ENCODE data around the gene C20orf202.
"Not testable (repeated sequence)": the region's sequence is repeated elsewhere in the genome, so short reads cannot be mapped to it uniquely, and the experiment has no call there.

Gene C20orf202

DNA sequence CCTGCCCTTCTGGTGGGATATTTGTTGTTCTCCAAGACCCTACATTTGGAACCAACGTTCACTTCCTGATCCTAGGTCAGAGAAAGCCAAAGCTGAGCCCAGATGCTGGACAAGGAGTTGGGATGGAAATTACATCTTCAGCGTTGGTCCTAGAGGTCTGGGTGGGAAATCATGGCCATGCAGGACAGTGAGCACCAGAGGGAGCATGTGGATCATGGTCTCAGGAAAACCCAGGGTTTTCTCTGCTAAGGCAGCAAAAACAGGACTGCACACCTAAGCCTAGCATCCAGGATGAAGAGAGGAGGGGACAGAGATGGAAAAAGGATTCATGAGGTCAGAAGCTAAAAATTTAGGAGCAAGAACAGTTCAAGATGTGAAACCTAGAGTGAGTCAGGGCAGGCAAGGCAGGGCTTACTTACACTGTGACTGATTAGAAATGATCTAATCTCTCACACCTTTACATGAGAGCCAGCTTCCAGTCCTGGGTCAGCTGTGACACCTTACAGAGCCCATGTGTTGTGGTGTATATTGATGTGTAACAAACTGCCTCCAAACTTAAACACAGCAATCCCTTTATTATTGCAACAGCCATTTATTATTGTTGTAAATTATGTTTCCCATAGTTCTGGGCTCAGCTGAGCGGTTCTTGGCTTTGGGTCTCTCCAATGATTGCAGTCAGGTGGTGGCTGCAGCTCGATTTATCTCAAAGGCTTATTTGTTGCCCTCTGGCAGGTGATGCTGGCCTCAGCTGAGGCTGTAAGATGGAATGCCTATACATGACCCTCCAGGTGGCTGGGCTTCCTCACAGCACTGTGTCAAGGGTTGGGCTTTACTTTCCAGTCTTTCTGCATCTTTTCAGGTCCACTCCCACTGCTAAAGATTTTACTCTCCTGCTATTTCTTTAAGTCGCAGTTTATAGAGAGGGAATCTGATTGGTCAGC is 6.5 kb downstream of the C20orf202 start:
- DNase-seq (ENCODE audit: low spot score), result no peak

DNA sequence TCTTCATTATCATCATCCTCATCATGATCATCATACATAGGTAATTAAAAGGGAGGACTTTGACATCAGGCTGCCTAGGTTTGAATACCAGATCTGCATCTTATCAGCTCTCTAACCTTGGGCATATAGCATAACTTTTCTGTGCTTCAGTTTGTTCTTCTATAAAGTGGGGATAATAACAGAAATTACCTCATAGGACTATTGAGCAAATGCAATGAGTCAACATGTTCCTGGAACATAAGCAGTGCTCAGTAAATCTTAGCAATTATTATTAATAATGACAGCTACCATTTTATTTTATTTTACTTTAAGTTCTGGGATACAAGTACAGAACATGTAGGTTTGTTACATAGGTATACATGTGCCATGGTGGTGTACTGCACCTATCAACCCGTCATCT is 7.2 kb downstream of the C20orf202 start:
- DNase-seq (ENCODE audit: low spot score), result no peak

DNA sequence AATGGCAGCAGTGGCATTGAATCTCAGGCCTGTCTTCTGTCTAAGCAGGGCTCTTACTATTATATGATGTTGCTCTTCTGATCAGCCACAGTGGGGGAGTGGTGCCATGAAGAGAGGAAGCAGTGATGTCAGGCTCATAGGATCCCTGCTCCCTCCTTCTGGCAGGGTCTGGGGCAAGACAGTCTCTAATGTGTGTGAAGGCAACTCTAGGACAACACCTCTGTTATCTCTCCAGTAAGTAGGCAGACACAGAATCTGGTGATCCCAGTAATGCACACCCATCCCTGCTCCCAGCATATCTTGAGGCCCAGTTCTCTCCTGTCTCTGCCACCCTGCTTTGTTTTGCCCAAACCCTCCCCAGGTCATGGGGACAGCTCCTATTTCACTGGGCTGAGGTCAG is 8.8 kb downstream of the C20orf202 start:
- no peak for DNase-seq (ENCODE audit: low spot score)

DNA sequence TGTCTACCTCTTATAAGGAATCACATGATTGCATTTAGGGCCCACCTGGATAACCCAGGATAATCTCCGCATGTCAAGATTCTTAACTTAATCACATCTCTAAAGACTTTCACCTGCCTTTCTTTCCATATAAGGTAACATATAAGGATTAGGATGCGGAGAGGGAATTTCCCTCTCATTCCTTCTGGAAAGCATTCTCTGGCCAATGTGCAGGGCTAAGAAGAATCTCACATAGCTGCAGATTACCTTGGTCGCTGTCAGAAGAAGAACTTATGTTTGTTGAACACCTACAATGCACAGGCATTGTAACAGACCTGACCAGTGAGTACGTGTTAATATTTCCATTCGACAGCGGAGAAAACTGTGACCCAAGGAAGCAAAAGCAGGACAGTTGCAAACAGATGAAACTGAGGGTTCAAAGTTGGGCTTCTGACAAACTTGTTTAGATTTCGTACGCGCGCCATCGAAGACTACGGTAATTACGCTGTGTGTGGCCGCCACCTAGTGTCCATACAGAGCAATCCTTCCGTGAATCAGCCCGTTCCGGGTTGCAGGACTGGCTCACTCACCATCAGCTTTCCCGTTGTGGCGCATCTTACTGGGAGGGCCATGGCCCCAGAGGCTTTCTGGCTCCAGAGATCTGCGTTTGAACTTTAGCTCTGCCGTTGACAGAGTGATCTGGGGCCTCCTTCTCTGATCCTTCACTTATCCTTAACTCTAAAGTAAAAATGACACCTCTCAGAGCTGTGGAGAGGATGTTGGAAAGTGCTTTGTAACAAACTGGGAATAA is 9.5 kb downstream of the C20orf202 start:
- DNase-seq (ENCODE audit: low spot score), result peak; percentile 79

DNA sequence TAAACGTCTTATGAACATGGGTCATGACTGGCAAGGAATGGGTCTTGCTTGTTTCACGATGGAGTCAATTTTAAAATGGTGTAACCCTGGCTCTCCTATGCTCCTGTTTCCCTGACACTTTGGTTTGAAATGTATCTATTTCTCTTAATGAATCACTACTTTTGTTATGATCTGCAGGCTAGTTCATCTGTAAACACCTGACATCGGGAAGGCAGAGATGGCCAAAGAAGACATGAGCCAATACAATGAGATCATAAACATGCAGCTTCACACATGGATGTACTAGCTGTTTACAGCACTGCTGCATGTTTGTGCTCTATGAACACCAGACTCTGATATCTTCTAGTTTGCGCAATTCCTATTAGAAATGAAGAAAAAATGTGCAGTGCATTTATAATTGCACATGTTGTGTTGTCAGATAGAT is 11.6 kb downstream of the C20orf202 start:
- DNase-seq (ENCODE audit: low spot score), result no peak

DNA sequence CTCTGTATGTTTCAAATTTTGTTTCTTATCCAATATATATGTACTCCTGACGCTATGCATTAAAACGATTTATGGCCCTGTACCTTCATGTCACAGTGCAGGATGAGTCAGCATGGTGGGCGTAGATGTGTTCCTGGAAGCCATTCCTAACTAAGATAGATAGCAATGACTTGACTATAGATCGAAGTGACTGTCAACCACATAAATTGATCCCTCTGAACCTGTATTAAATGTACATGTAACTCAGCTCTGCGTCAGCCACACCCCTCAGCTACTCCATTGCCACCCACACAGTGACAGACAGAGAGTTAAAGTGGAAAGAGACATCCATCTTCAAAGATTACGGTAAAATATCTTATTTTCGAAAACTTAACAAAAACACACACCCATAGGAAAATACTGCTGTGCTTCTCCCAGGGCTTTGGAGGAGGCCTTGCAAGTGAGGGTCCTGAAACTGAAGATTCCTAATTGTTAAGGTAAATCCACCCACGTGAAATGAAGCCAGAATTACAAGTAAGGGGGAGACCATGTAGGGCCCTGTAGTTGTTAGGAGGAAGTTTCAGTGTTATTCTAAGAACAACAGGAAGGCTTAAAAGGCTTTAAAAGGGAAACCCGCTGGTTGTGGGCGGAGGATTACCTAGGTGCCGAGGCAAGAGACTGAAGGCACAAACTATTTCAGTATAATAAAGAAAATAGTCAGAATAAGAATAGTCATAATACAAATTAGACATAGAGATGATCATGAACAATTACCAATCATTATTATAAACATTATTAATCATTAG is 12.3 kb downstream of the C20orf202 start:
- DNase-seq (ENCODE audit: low spot score), result no peak

DNA sequence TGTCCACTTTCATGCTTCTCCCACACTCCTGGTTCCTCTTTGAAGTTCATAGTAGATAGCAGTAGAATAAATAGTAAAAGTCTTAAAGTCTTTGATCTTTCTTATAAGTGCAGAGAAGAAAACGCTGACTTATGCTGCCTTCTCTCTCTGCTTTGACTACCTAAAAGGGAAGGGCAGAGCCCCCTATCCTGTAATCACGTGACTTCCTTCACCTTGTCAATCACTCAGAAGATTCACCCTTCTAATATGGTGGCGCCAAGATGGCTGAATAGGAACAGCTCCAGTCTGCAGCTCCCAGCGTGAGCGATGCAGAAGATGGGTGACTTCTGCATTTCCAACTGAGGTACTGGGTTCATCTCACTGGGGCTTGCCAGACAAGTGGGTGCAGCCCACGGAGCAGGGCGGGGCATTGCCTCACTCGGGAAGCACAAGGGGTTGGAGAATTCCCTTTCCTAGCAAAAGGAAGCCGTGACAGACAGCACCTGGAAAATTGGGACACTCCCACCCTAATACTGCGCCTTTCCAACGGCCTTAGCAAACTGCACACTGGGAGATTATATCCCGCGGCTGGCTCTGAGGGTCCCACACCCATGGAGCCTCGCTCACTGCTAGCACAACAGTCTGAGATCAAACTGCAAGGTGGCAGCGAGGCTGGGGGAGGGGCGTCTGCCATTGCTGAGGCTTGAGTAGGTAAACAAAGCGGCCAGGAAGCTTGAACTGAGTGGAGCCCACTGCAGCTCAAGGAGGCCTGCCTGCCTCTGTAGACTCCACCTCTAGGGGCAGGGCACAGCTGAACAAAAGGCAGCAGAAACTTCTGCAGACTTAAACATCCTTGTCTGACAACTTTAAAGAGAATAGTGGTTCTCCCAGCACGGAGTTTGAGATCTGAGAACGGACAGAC is 13.5 kb downstream of the C20orf202 start:
- DNase-seq (ENCODE audit: low spot score), result not testable (repeated sequence)

DNA sequence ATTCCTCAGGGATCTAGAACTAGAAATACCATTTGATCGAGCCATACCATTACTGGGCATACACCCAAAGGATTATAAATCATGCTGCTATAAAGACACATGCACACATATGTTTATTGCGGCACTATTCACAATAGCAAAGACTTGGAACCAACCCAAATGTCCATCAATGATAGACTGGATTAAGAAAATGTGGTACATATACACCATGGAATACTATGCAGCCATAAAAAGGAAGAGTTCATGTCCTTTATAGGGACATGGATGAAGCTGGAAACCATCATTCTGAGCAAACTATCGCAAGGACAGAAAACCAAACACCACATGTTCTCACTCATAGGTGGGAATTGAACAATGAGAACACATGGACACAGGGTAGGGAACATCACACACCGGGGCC is 19.5 kb downstream of the C20orf202 start:
- not testable (repeated sequence) for DNase-seq (ENCODE audit: low spot score)

DNA sequence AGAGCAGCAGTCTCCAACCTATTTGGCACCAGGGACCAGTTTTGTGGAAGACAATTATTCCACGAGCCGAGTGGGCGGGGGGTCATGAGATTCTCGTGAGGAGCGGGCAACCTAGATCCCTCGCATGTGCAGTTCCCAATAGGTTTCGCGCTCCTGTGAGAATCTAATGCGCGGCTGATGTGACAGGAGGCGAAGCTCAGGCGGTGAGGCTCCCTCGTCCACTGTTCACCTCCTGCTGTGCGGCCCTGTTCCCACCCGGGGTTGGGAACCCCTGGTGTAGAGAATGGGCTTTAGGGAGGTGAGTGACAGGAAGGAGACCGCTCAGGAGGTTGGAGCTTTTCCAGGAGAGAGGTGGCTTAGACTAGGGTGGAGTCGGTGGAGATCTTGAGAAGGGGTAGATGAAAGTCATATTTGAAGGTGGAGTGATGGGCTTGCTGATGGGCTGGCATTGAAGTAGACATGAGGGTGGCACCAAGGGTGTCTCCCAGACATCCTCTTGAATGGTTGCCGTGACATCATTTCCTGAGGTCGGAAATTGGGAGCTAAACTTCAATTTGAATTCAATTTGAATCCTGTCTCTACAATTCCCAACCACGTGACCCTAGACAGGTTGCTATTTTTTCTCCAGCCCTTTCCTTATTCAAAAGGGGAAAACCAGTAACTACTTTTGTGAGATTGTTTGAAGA is 21.1 kb downstream of the C20orf202 start:
- no peak for DNase-seq (ENCODE audit: low spot score)

DNA sequence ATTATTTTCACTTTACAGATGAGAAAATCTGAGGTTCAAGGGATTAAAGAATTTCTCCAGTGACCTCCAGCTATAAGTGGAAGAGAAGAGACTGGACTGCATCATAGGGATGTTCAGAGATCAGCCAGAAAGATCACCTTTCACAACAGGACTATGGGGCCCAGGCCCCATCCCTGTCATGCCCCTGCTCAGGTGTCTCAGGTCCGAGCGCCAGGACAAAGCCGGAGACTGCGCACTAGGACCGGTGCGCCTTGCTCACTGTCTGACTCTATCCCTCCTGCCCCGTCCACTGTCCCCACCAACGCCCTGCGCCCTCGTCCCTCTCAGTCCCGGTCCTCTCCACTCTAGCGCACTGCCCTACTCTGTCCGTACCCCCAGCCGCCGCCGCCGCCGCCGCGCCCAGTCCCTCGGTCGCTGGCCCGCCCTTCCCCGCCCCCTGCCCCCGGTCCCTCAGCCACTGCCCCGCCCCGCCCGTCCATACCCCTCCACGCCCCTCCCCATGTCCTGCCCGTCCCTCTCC is 22.1 kb downstream of the C20orf202 start:
- DNase-seq (ENCODE audit: low spot score), result no peak

DNA sequence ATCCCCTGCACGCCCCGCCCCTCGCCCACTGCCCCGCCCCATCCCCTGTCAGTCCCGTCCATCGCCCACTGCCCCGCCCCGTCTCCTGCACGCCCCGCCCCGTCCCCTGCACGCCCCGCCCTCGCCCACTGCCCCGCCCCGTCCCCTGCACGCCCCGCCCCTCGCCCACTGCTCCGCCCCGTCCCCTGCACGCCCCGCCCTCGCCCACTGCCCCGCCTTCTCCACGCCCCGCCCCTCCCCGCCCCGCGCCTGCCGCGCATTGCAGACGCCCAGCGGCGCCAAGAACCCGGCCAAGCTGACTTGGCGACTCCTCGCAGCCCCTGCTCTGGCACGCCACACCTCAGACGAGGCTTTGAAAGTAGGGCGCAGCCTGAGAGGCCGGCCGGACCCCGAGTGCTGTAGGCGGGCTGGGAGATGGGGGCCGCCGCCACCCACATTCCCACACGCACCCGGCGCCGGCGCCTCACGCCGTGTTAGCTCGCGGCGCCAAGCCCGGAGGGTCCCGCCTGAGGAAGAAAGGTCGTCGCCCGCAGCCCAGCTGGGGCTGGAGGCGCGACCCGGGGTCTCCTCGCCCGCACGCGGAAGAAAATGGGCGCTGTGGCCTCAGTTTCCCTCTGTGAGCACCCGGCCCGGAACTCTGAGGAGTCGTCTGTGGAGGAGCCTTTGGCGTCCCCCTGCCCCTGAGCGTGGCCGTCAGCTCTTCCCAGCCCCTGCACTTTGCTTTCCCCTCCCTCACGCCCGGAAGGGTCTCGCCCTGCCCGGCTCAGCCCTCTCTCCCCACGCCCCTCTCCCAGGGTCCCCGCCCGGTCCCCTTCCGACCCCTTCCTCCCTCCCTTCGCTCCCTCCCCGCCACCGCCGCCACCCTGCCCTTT is 22.8 kb downstream of the C20orf202 start, which contains the start of gene RAD21L1:
Gene RAD21L1, plus strand, starts transcription at position 262 of the 872 bp plus-strand sequence. CDS start 2,410 bp downstream, outside the sequence.
- peak; percentile 93 for DNase-seq (ENCODE audit: low spot score)

DNA sequence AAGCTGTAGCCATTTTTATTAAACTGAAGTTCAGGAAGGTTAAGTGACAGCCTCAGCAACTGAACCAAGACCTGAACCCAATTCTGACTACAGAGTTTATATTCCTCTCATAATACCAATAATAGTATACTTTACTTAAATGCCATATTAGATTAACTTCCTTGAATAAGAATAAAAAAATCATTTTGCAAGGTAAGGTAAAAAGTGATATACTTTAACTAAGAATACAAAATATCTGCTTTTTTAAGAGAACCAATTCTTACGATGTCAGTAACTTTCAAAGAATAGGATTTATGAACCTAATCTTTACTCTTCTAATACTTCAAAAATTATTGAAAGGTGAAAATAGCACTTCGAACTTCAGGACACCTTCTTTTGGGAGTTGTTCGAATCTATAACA is 26.3 kb downstream of the C20orf202 start:
- no peak for DNase-seq (ENCODE audit: low spot score)

DNA sequence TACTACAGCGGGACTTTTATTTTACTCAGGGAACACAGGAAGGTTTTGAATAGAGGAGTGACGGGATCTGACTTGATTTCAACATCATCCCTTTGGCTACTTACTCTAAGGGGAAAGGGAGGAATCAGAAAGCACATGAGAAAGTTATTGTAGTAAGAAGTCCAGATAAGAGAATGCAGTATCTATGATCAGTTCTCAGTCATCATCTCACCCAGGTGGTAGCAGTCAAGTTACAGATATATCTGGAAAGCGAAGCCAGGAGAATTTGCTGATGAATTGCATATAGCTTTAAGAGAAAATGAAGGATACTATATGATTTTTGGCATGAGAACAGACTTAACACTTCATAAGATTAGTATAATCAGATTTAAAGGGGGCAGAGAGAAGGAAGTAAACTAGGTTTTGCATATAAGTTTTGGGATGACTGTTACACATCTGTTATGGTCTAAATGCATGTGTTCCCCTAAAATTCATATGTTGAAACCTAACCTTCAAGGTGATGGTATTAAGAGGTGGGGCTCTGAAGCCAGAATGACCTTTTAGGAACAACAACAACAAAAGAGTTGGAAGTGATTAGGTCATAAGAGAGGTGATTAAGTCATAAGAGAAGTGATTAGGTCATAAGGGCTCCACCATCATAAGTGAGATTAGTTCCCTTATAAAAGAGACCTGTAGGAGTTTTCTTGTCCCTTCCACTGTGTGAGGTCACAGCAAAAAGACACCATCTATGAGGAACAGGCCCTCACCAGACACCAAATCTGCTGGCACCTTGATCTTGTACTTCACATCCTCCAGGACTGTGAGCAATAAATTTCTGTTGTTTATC is 29.2 kb downstream of the C20orf202 start:
- DNase-seq (ENCODE audit: low spot score), result no peak

DNA sequence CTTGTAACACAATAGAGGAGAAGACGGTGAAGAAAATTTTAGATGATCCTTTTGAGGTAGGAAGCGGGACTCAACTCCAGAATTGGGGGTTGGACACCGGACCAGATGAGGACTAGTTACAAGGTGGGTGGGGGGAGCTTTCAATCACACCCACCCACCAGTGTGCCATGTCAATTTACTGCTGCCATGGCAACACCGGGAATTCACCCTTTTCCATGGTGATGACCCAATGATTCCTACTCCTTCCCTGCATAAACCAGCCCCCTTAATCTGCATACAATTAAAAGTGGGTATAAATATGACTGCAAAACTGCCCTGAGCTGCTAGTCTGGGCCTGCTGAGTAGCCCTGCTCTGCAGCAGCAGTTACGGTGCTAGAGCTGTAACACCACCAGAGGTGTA is 37.3 kb downstream of the C20orf202 start:
- DNase-seq (ENCODE audit: low spot score), result no peak

DNA sequence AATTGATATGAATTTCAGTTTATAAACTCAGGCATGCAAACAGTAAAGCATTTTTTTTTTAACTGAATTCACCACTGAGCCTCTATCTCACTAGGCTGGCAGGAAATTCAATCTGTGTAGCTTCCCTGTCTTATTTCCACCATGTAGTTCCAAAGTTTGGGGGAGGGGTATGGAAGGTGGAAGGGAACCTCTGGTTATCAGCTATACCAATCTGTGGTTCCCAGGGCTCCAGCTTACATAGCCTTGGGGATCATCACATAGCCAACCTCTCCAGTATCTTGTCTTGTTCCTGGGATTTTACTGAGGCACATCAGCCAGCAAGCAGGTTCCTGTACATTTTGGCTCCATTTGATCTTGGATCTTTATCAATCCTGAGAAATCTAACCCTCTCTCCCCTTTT is 38.2 kb downstream of the C20orf202 start:
- no peak for DNase-seq (ENCODE audit: low spot score)

DNA sequence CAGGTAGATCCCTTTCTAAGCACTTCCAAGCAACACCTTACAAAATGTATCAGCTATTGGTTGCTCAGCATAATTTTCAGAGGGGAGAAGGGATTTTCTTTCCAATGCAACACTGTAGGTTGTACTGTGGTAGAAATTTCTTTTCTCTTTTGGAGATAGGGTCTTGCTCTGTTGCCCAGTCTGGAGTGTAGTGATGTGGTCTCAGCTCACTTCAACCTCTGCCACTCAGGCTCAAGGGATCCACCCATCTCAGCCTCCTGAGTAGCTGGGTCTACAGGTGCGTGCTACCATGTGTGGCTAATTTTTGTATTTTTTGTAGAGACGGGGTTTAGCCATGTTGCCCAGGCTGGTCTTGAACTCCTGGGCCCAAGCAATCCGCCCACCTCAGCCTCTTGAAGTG is 38.8 kb downstream of the C20orf202 start:
- no peak for DNase-seq (ENCODE audit: low spot score)

DNA sequence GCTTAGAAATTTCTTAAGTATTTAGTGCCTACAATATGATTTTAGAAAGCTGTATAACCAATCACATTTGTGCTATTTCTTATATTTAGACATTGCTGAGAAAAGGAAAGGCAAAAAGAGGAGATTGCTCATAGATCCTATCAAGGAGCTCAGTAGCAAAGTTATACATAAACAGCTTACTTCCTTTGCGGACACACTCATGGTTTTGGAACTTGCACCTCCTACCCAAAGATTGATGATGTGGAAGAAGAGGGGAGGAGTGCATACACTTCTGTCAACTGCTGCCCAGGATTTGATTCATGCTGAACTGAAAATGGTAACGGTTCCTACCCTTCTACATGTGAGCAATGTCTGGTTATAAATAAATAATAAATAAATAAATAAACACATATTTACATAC is 39.3 kb downstream of the C20orf202 start:
- DNase-seq (ENCODE audit: low spot score), result peak; percentile 82

DNA sequence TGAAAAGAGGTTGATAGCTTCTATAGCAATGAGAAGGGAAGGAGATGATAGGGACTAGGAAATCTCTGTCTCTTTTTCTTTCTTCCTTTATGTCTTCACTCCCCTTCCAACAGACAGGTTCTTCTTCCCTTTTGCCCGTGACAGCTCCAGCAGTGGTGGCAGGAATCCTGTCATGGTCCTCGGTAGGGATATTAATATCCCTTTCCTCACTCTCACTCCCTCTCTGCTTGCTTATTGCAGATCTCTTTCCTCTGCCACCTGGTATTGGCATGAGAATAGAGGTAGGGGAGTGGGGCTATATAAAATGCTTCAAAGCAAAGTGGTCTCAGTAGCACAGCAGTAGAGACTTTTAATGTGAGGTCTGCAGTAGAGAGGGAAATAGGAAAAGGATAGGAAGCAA is 42.3 kb downstream of the C20orf202 start:
- no peak for DNase-seq (ENCODE audit: low spot score)

All from AG08395 (cell line).